SK-N-SH treated with all-trans-retinoic acid at 6 μM for 48 hours (cell line): Measurements from ENCODE around the gene DCD.

Experiments
- ATAC-seq: fragments of 200-7000 bp; cut with Tn5 transposase; 3 replicates; pipeline ENCODE4 v1.9.1; 2020; ENCODE audit warnings: mild to moderate bottlenecking, moderate library complexity
- ARNTL ChIP-seq: fragments of 450-650 bp; formaldehyde crosslinking; IDR thresholded peaks from 2 replicates; pipeline ENCODE4 v1.5.0; 2020; ENCODE audit warnings: low read depth, mild to moderate bottlenecking, moderate library complexity, borderline replicate concordance
- BACH2 ChIP-seq: fragments of 250-450 bp; sonication (Bioruptor Pico); IDR thresholded peaks from 2 replicates; pipeline ENCODE4 v1.9.0; 2021; ENCODE audit warnings: mild to moderate bottlenecking, borderline replicate concordance
- CSDC2 ChIP-seq: fragments of 250-450 bp; sonication (Bioruptor Pico); IDR thresholded peaks from 2 replicates; pipeline ENCODE4 v1.5.0; 2020; ENCODE audit warnings: mild to moderate bottlenecking, moderate library complexity
- ESRRG ChIP-seq: fragments of 250-450 bp; sonication (Bioruptor Pico); IDR thresholded peaks from 2 replicates; pipeline ENCODE4 v1.6.1; 2021; ENCODE audit warnings: mild to moderate bottlenecking
- ISL1 ChIP-seq: fragments of 250-450 bp; sonication (Bioruptor Pico); IDR thresholded peaks from 2 replicates; pipeline ENCODE4 v2.1.2; 2022; ENCODE audit warnings: mild to moderate bottlenecking, moderate library complexity
- OSR1 ChIP-seq: fragments of 250-450 bp; sonication (Bioruptor Pico); IDR thresholded peaks from 2 replicates; pipeline ENCODE4 v1.8.0; 2022; ENCODE audit warnings: moderate library complexity, mild to moderate bottlenecking, inconsistent platforms
- PATZ1 ChIP-seq: fragments of 250-450 bp; sonication (Bioruptor Pico); IDR thresholded peaks from 2 replicates; pipeline ENCODE4 v1.8.0; 2020; ENCODE audit warnings: mild to moderate bottlenecking, moderate library complexity, borderline replicate concordance
- POU6F1 ChIP-seq: fragments of 250-450 bp; sonication (Bioruptor Pico); IDR thresholded peaks from 2 replicates; pipeline ENCODE4 v1.8.0; 2021; ENCODE audit warnings: low read depth, mild to moderate bottlenecking, moderate library complexity, borderline replicate concordance
- PPARA ChIP-seq: fragments of 250-450 bp; sonication (Bioruptor Pico); IDR thresholded peaks from 2 replicates; pipeline ENCODE4 v1.5.0; 2020; ENCODE audit warnings: mild to moderate bottlenecking, borderline replicate concordance
- RARB ChIP-seq: fragments of 250-450 bp; sonication (Bioruptor Pico); IDR thresholded peaks from 2 replicates; pipeline ENCODE4 v1.8.0; 2021; ENCODE audit warnings: mild to moderate bottlenecking, moderate library complexity
- SNAI2 ChIP-seq: fragments of 250-450 bp; sonication (Bioruptor Pico); IDR thresholded peaks from 2 replicates; pipeline ENCODE4 v1.5.0; 2020; ENCODE audit warnings: mild to moderate bottlenecking, moderate library complexity
- TCF4 ChIP-seq: fragments of 250-450 bp; sonication (Bioruptor Pico); IDR thresholded peaks from 2 replicates; pipeline ENCODE4 v1.8.0; 2021; ENCODE audit warnings: mild to moderate bottlenecking, moderate library complexity, borderline replicate concordance
- TOX ChIP-seq: fragments of 250-450 bp; sonication (Bioruptor Pico); IDR thresholded peaks from 2 replicates; pipeline ENCODE4 v1.8.0; 2021; ENCODE audit warnings: mild to moderate bottlenecking, moderate library complexity, borderline replicate concordance
- ZC3H10 ChIP-seq: fragments of 250-450 bp; sonication (Bioruptor Pico); IDR thresholded peaks from 2 replicates; pipeline ENCODE4 v1.5.1; 2021; ENCODE audit warnings: mild to moderate bottlenecking, moderate library complexity
- ZFP3 ChIP-seq: fragments of 250-450 bp; sonication (Bioruptor Pico); IDR thresholded peaks from 2 replicates; pipeline ENCODE4 v1.5.0; 2020; ENCODE audit warnings: mild to moderate bottlenecking, moderate library complexity
- ZFP30 ChIP-seq: fragments of 450-650 bp; formaldehyde crosslinking; IDR thresholded peaks from 2 replicates; pipeline ENCODE4 v1.5.0; 2022; ENCODE audit warnings: mild to moderate bottlenecking, moderate library complexity
- ZNF565 ChIP-seq: fragments of 450-650 bp; formaldehyde crosslinking; conservative IDR thresholded peaks from 2 replicates; pipeline ENCODE4 v1.5.0; 2020; ENCODE audit warnings: low read depth, mild to moderate bottlenecking, moderate library complexity
- ZNF70 ChIP-seq: fragments of 450-650 bp; formaldehyde crosslinking; IDR thresholded peaks from 2 replicates; pipeline ENCODE4 v1.5.0; 2020; ENCODE audit warnings: mild to moderate bottlenecking, moderate library complexity
- ZNF8 ChIP-seq: fragments of 450-650 bp; formaldehyde crosslinking; IDR thresholded peaks from 2 replicates; pipeline ENCODE4 v1.5.0; 2020; ENCODE audit warnings: mild to moderate bottlenecking, moderate library complexity
- TF ChIP-seq, protein P1 (sequence below): fragments of 250-450 bp; sonication (Bioruptor Pico); IDR thresholded peaks from 2 replicates; pipeline ENCODE4 v1.5.1; 2020; ENCODE audit warnings: low read depth, mild to moderate bottlenecking, moderate library complexity
- TF ChIP-seq, protein P2 (sequence below): fragments of 250-450 bp; sonication (Bioruptor Pico); IDR thresholded peaks from 2 replicates; pipeline ENCODE4 v1.5.0; 2020; ENCODE audit warnings: mild to moderate bottlenecking, moderate library complexity

Gene DCD

DNA sequence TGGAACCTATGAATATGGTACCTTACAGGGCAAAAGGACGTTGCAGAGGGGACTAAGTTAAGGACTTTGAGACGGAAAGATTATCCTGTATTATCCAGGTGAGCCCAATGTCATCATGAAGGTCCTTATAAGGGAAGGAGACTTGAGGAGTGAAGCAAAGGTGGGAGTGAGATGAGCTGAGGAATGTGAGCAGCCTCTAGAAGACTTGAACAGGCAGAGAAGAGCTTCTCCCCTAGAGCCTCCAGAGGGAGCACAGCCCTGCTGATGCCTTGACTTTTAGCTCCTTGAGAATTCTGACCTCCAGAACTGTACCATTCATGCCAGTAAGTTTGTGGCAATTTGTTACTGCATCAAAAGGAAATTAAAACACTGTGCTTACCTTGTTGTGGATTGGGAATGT, 41.8 kb upstream of the DCD start:
- TF ChIP-seq ISL1 (CRISPR knock-in tag) (no peak), POU6F1 (no peak), TCF4 (CRISPR knock-in tag) (no peak), ESRRG (CRISPR knock-in tag) (no peak), OSR1 (no peak), CSDC2 (CRISPR knock-in tag) (no peak), ZFP3 (CRISPR knock-in tag) (no peak), SNAI2 (no peak), ZNF70 (CRISPR knock-in tag) (no peak), ZFP30 (CRISPR knock-in tag) (no peak), TOX (CRISPR knock-in tag) (no peak), PATZ1 (CRISPR knock-in tag) (no peak), RARB (CRISPR knock-in tag) (no peak), ZNF565 (CRISPR knock-in tag) (no peak), BACH2 (CRISPR knock-in tag) (no peak), PPARA (no peak), ZC3H10 (CRISPR knock-in tag) (no peak), ARNTL (CRISPR knock-in tag) (no peak)
- TF ChIP-seq, protein P1, sequence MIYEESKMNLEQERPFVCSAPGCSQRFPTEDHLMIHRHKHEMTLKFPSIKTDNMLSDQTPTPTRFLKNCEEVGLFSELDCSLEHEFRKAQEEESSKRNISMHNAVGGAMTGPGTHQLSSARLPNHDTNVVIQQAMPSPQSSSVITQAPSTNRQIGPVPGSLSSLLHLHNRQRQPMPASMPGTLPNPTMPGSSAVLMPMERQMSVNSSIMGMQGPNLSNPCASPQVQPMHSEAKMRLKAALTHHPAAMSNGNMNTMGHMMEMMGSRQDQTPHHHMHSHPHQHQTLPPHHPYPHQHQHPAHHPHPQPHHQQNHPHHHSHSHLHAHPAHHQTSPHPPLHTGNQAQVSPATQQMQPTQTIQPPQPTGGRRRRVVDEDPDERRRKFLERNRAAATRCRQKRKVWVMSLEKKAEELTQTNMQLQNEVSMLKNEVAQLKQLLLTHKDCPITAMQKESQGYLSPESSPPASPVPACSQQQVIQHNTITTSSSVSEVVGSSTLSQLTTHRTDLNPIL (CRISPR knock-in tag) = no peak
- TF ChIP-seq, protein P2, sequence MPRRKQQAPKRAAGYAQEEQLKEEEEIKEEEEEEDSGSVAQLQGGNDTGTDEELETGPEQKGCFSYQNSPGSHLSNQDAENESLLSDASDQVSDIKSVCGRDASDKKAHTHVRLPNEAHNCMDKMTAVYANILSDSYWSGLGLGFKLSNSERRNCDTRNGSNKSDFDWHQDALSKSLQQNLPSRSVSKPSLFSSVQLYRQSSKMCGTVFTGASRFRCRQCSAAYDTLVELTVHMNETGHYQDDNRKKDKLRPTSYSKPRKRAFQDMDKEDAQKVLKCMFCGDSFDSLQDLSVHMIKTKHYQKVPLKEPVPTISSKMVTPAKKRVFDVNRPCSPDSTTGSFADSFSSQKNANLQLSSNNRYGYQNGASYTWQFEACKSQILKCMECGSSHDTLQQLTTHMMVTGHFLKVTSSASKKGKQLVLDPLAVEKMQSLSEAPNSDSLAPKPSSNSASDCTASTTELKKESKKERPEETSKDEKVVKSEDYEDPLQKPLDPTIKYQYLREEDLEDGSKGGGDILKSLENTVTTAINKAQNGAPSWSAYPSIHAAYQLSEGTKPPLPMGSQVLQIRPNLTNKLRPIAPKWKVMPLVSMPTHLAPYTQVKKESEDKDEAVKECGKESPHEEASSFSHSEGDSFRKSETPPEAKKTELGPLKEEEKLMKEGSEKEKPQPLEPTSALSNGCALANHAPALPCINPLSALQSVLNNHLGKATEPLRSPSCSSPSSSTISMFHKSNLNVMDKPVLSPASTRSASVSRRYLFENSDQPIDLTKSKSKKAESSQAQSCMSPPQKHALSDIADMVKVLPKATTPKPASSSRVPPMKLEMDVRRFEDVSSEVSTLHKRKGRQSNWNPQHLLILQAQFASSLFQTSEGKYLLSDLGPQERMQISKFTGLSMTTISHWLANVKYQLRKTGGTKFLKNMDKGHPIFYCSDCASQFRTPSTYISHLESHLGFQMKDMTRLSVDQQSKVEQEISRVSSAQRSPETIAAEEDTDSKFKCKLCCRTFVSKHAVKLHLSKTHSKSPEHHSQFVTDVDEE (CRISPR knock-in tag) = no peak
- peak; percentile 45; the same call in 1 of the 3 replicates for ATAC-seq

DNA sequence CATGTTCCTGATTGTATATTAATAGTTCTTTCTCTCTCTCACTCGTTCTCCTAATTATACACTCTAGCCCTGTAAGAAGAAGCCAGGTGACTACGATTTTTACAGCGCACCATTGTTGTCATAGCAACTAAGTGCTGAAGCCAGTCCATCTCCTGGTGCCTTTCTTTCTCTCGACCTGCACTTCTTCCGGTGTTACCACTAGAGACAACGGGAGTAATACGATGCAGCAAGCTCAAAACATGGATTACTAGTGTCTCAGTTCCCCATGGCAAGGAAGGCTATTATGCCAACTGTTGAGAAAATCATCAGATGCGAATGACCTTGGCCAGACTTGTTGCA, 40.8 kb upstream of the DCD start:
- no peak for TF ChIP-seq ZNF70 (CRISPR knock-in tag)
- TF ChIP-seq ESRRG (CRISPR knock-in tag) = no peak
- no peak for TF ChIP-seq ZNF8 (CRISPR knock-in tag)
- TF ChIP-seq CSDC2 (CRISPR knock-in tag) = no peak
- no peak for TF ChIP-seq SNAI2
- no peak for TF ChIP-seq ZFP3 (CRISPR knock-in tag)
- no peak for TF ChIP-seq TCF4 (CRISPR knock-in tag)
- TF ChIP-seq OSR1 = no peak
- TF ChIP-seq TOX (CRISPR knock-in tag) = no peak
- ATAC-seq = no peak

- no peak for TF ChIP-seq BACH2 (CRISPR knock-in tag)
- TF ChIP-seq POU6F1 = no peak
- ATAC-seq = no peak
Measured at GRCh38 chr12:54688309-54689033, 40.3 kb upstream of the DCD start.
